Renal pelvis (tissue), 4 donors: ENCODE data around the gene TSHZ1. TPM values are rescaled to one million over a fixed set of nuclear protein-coding genes. Genes with fewer than 3 reads are reported as not detected.

Experiments used
- DNase-seq: peaks from one replicate; pipeline ENCODE4 v3.0.0-alpha.2; 2013
- polyA plus RNA-seq, 3 donors: library from polyadenylated mRNA; unstranded; fragments of 120-200 nt; gene quantifications; one replicate each; pipeline ENCODE4 v1.2.1, GENCODE V29; 2013; ENCODE audit not compliant: insufficient read length in 3 of 3

Gene TSHZ1
- polyA plus RNA-seq, 3 donors = 32.5 to 35.6 (median 34.8) TPM

- no peak for DNase-seq
These were observed 57.2 kb downstream of the TSHZ1 start for GRCh38 chr18:75267643-75268363.

GRCh38 chr18:75268364-75268646, 57.7 kb downstream of the TSHZ1 start:
- DNase-seq = no peak

- DNase-seq = no peak
These were observed 58.6 kb downstream of the TSHZ1 start for GRCh38 chr18:75269124-75269680.

- DNase-seq = no peak
These were observed 59.1 kb downstream of the TSHZ1 start for GRCh38 chr18:75269696-75270095.

GRCh38 chr18:75271952-75272351, 61.4 kb downstream of the TSHZ1 start:
- DNase-seq = no peak

GRCh38 chr18:75273817-75274216, 63.2 kb downstream of the TSHZ1 start:
- no peak for DNase-seq

- no peak for DNase-seq
These were observed 64.6 kb downstream of the TSHZ1 start for GRCh38 chr18:75275226-75275625.

- no peak for DNase-seq
These were observed 66.4 kb downstream of the TSHZ1 start for GRCh38 chr18:75276818-75277609.

- no peak for DNase-seq
These were observed 67.0 kb downstream of the TSHZ1 start for GRCh38 chr18:75277610-75277928.

- no peak for DNase-seq
These were observed 68.8 kb downstream of the TSHZ1 start for GRCh38 chr18:75279381-75279780.

GRCh38 chr18:75280427-75281280, 70.1 kb downstream of the TSHZ1 start:
- no peak for DNase-seq

GRCh38 chr18:75282746-75283145, 72.1 kb downstream of the TSHZ1 start:
- no peak for DNase-seq

- no peak for DNase-seq
These were observed 73.1 kb downstream of the TSHZ1 start for GRCh38 chr18:75283731-75284130.

- no peak for DNase-seq
These were observed 74.0 kb downstream of the TSHZ1 start for GRCh38 chr18:75284566-75284965.

GRCh38 chr18:75285876-75286275, 75.3 kb downstream of the TSHZ1 start:
- DNase-seq = no peak

GRCh38 chr18:75287006-75287405, 76.4 kb downstream of the TSHZ1 start:
- no peak for DNase-seq

GRCh38 chr18:75287700-75288099, 77.1 kb downstream of the TSHZ1 start:
- DNase-seq = no peak

GRCh38 chr18:75289761-75290160, 79.2 kb downstream of the TSHZ1 start:
- no peak for DNase-seq

GRCh38 chr18:75290737-75291358, 80.3 kb downstream of the TSHZ1 start:
- DNase-seq = no peak

- no peak for DNase-seq
These were observed 80.9 kb downstream of the TSHZ1 start for GRCh38 chr18:75291460-75291859.

GRCh38 chr18:75293591-75293990, 83.0 kb downstream of the TSHZ1 start:
- DNase-seq = no peak

- no peak for DNase-seq
These were observed 87.1 kb downstream of the TSHZ1 start for GRCh38 chr18:75297731-75298130.
